GM18909 (cell line): Measurements from ENCODE around the gene FAM180A.
"Not testable (repeated sequence)": the region's sequence is repeated elsewhere in the genome, so short reads cannot be mapped to it uniquely, and the experiment has no call there.

Experiments used
- ATAC-seq: cut with Tn5 transposase; IDR thresholded peaks from one replicate; pipeline ENCODE4 v1.9.1; 2021; ENCODE audit warnings: mild to moderate bottlenecking; ENCODE audit not compliant: unreplicated experiment, poor library complexity

FAM180A gene

GRCh38 chr7:135716677-135717238 lies 31.9 kb downstream of the FAM180A start:
- ATAC-seq = no peak

- ATAC-seq = no peak
Observed at GRCh38 chr7:135715673-135716072, 32.9 kb downstream of the FAM180A start.

GRCh38 chr7:135715055-135715522 lies 33.5 kb downstream of the FAM180A start:
- ATAC-seq = no peak

- ATAC-seq = no peak
Observed at GRCh38 chr7:135714534-135715009, 34.0 kb downstream of the FAM180A start.

GRCh38 chr7:135713836-135714470 lies 34.7 kb downstream of the FAM180A start:
- no peak for ATAC-seq

- ATAC-seq = no peak
Observed at GRCh38 chr7:135712796-135713195, 35.8 kb downstream of the FAM180A start.

- ATAC-seq = no peak
Observed at GRCh38 chr7:135712182-135712782, 36.3 kb downstream of the FAM180A start.

- ATAC-seq = no peak
Observed at GRCh38 chr7:135711139-135711469, 37.5 kb downstream of the FAM180A start.

- ATAC-seq = no peak
Observed at GRCh38 chr7:135710417-135711138, 38.0 kb downstream of the FAM180A start.

- ATAC-seq = no peak
Observed at GRCh38 chr7:135709508-135709907, 39.1 kb downstream of the FAM180A start.

GRCh38 chr7:135708041-135708440 lies 40.6 kb downstream of the FAM180A start:
- ATAC-seq = no peak

GRCh38 chr7:135707570-135707966 lies 41.0 kb downstream of the FAM180A start:
- ATAC-seq = no peak

- no peak for ATAC-seq
Observed at GRCh38 chr7:135706858-135707569, 41.6 kb downstream of the FAM180A start.

GRCh38 chr7:135706038-135706742 lies 42.4 kb downstream of the FAM180A start:
- ATAC-seq = no peak

- ATAC-seq = no peak
Observed at GRCh38 chr7:135704698-135705097, 43.9 kb downstream of the FAM180A start.

- no peak for ATAC-seq
Observed at GRCh38 chr7:135704074-135704473, 44.5 kb downstream of the FAM180A start.

- no peak for ATAC-seq
Observed at GRCh38 chr7:135697276-135698049, 51.1 kb downstream of the FAM180A start.

- ATAC-seq = no peak
Observed at GRCh38 chr7:135693558-135693957, 55.1 kb downstream of the FAM180A start.

GRCh38 chr7:135692606-135693005 lies 56.0 kb downstream of the FAM180A start:
- not testable (repeated sequence) for ATAC-seq
